ENCODE results near the gene ARHGEF39. TPM values are rescaled to one million over a fixed set of nuclear protein-coding genes. Genes with fewer than 3 reads are reported as not detected.

Gene ARHGEF39
- total RNA-seq, 1 donor, result 0.36 TPM

DNA sequence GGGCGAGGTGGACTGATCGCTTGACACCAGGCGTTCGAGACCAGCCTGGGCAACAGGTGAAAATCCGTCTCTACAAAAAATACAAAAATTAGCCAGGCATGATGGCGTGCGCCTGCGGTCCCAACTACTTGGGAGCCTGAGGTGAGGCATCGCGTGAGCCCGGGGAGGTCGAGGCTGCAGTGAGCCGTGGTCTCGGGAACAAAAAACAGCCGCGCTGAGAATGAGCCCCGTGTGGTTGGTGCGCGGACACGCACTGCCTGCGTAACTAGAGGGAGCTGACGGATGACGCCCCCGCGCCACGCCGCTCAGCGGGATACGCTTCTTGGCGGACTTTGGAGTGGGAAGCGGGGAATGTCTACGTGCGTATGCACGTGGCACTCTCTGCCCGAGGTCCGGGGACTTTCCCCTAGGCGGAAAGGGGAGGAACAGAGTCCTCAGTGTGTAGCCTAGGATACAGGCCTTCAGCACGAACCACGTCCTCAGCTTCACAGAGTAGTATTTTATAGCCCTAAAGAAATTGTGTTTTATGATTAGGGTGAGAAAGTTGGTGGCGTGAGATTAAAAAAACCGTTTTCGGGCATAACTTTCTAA is 7.4 kb downstream of the ARHGEF39 start, which contains the start of gene RMRP:
TSS of gene RMRP (minus strand) at position 474 of the 591 bp plus-strand sequence.
- peak within 1 kb of the TSS; percentile 84 for H3K4me3 ChIP-seq (ENCODE audit: insufficient read depth, low read length)
- peak within 1 kb of the TSS; percentile 79 for H2AFZ ChIP-seq (ENCODE audit: low read length)
- H3K27ac ChIP-seq (ENCODE audit: low read depth, low read length), result peak within 1 kb of the TSS; percentile 100
- H3K36me3 ChIP-seq (ENCODE audit: insufficient read depth, low read length), result peaks cover 22% of the 10 kb centered on the region
- peaks cover 24% of the 10 kb centered on the region for H3K4me1 ChIP-seq (ENCODE audit: insufficient read depth, low read length)
- TF ChIP-seq, protein P1, sequence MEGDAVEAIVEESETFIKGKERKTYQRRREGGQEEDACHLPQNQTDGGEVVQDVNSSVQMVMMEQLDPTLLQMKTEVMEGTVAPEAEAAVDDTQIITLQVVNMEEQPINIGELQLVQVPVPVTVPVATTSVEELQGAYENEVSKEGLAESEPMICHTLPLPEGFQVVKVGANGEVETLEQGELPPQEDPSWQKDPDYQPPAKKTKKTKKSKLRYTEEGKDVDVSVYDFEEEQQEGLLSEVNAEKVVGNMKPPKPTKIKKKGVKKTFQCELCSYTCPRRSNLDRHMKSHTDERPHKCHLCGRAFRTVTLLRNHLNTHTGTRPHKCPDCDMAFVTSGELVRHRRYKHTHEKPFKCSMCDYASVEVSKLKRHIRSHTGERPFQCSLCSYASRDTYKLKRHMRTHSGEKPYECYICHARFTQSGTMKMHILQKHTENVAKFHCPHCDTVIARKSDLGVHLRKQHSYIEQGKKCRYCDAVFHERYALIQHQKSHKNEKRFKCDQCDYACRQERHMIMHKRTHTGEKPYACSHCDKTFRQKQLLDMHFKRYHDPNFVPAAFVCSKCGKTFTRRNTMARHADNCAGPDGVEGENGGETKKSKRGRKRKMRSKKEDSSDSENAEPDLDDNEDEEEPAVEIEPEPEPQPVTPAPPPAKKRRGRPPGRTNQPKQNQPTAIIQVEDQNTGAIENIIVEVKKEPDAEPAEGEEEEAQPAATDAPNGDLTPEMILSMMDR (IDR thresholded peaks at IDR 0.05; ENCODE audit: extremely low read depth, low read depth, low read length), result no peak
- H3K4me2 ChIP-seq (ENCODE audit: insufficient read depth, low read length), result peak within 1 kb of the TSS; percentile 92
- H4K20me1 ChIP-seq (ENCODE audit: insufficient read depth, low read length), result no peaks in the 10 kb centered on the region
- H3K27me3 ChIP-seq (ENCODE audit: insufficient read depth, low read length), result no peaks in the 10 kb centered on the region
- DNase-seq (ENCODE audit: insufficient read length, low spot score, missing footprints), result peak; percentile 98
- H3K79me2 ChIP-seq (ENCODE audit: insufficient read depth, low read length), result peaks cover 10% of the 10 kb centered on the region
- H3K9me3 ChIP-seq (ENCODE audit: low read depth, low read length), result no peaks in the 10 kb centered on the region

DNA sequence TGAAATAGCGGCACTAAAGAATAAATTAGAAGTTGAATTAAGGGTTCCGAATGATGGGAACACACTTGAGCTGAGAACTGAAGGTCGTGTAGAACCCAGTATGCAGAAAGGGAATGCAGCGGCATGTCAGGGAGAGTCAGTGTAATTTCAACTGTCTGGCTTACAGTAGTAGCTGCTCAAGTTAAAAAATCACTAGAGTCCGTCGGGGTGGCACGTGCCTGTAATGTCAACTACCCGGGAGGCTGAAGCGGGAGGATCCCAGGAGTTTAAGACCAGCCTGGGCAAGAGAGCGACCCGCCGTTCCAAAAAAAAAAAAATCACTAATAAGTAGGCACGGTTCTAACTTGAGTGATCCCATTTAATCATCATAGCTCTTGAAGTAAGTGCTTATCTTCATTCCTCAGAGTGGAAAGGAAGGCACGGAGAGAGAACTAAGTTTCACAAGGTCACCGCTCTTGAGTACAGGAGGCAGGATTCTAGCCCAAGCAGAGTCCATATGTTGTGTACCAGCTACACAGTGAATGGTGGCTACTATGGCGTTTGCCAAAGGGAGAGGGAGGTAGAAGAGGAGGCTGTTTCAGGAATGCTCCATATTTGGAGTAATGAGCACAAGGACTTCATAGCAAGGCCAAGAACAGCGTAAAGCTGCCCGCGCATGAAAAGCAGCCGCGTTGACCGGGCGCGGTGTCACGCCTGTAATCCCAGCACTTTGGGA is 8.0 kb downstream of the ARHGEF39 start:
- H3K27ac ChIP-seq (ENCODE audit: low read depth, low read length), result peak overlapping the region; percentile 100
- TF ChIP-seq, protein P1 (IDR thresholded peaks at IDR 0.05; ENCODE audit: extremely low read depth, low read depth, low read length), result no peak
- peak overlapping the region; percentile 65 for H3K4me3 ChIP-seq (ENCODE audit: insufficient read depth, low read length)
- H3K9me3 ChIP-seq (ENCODE audit: low read depth, low read length), result no peaks in the 10 kb centered on the region
- peaks cover 20% of the 10 kb centered on the region for H3K36me3 ChIP-seq (ENCODE audit: insufficient read depth, low read length)
- no peak for DNase-seq (ENCODE audit: insufficient read length, low spot score, missing footprints)
- peaks cover 30% of the 10 kb centered on the region for H3K4me1 ChIP-seq (ENCODE audit: insufficient read depth, low read length)
- H3K27me3 ChIP-seq (ENCODE audit: insufficient read depth, low read length), result no peaks in the 10 kb centered on the region
- H3K79me2 ChIP-seq (ENCODE audit: insufficient read depth, low read length), result peaks cover 10% of the 10 kb centered on the region
- peak overlapping the region; percentile 77 for H3K4me2 ChIP-seq (ENCODE audit: insufficient read depth, low read length)
- no peaks in the 10 kb centered on the region for H4K20me1 ChIP-seq (ENCODE audit: insufficient read depth, low read length)
- peak overlapping the region; percentile 78 for H2AFZ ChIP-seq (ENCODE audit: low read length)

DNA sequence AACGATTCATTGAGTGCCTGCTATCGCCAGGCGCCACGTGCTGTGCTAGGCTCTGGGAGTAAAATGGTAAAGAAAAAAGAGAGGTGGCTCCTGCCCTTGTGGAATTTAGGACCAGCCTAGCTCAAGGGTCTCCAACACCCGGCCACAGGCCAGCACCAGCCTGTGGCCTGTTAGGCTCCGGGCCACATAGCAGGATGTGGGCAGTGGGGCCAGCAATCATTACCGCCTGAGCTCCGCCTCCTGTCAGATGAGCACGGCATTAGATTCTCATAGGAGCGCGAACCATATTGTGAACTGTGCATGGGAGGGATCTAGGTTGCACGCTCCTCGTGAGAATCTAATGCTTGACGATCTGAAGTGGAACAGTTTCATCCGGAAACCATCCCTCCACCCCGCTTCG is 8.6 kb downstream of the ARHGEF39 start:
- no peaks in the 10 kb centered on the region for H3K27me3 ChIP-seq (ENCODE audit: insufficient read depth, low read length)
- peaks cover 13% of the 10 kb centered on the region for H3K36me3 ChIP-seq (ENCODE audit: insufficient read depth, low read length)
- peaks cover 32% of the 10 kb centered on the region for H3K4me1 ChIP-seq (ENCODE audit: insufficient read depth, low read length)
- no peak overlapping the region for H3K4me3 ChIP-seq (ENCODE audit: insufficient read depth, low read length)
- H3K27ac ChIP-seq (ENCODE audit: low read depth, low read length), result no peak overlapping the region
- H4K20me1 ChIP-seq (ENCODE audit: insufficient read depth, low read length), result no peaks in the 10 kb centered on the region
- no peaks in the 10 kb centered on the region for H3K9me3 ChIP-seq (ENCODE audit: low read depth, low read length)
- no peak overlapping the region for H2AFZ ChIP-seq (ENCODE audit: low read length)
- DNase-seq (ENCODE audit: insufficient read length, low spot score, missing footprints), result no peak
- no peak overlapping the region for H3K4me2 ChIP-seq (ENCODE audit: insufficient read depth, low read length)
- H3K79me2 ChIP-seq (ENCODE audit: insufficient read depth, low read length), result peaks cover 10% of the 10 kb centered on the region
- TF ChIP-seq, protein P1 (IDR thresholded peaks at IDR 0.05; ENCODE audit: extremely low read depth, low read depth, low read length), result no peak

DNA sequence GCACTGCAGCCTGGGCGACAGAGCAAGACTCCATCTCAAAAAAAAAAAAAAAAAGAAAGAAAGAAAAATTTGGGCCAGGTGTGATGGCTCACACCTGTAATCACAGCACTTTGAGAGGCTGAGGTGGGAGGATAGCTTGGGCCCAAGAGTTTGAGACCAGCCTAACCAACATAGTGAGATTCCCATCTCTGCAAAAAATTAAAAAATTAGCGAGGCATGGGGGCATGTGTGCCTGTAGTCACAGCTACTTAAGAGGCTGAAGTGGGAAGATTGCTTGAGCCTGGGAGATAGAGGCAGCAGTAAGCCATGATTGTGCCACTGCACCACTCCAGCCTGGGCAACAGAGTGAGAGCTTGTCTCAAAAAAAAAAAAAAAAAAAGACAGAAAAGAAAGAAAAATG is 11.4 kb downstream of the ARHGEF39 start:
- peaks cover under 1% of the 10 kb centered on the region for H3K79me2 ChIP-seq (ENCODE audit: insufficient read depth, low read length)
- H2AFZ ChIP-seq (ENCODE audit: low read length), result no peak overlapping the region
- no peak overlapping the region for H3K4me2 ChIP-seq (ENCODE audit: insufficient read depth, low read length)
- no peaks in the 10 kb centered on the region for H4K20me1 ChIP-seq (ENCODE audit: insufficient read depth, low read length)
- H3K36me3 ChIP-seq (ENCODE audit: insufficient read depth, low read length), result no peaks in the 10 kb centered on the region
- H3K4me1 ChIP-seq (ENCODE audit: insufficient read depth, low read length), result peaks cover 42% of the 10 kb centered on the region
- H3K27me3 ChIP-seq (ENCODE audit: insufficient read depth, low read length), result no peaks in the 10 kb centered on the region
- H3K4me3 ChIP-seq (ENCODE audit: insufficient read depth, low read length), result no peak overlapping the region
- no peak for DNase-seq (ENCODE audit: insufficient read length, low spot score, missing footprints)
- H3K27ac ChIP-seq (ENCODE audit: low read depth, low read length), result no peak overlapping the region
- no peaks in the 10 kb centered on the region for H3K9me3 ChIP-seq (ENCODE audit: low read depth, low read length)
- TF ChIP-seq, protein P1 (IDR thresholded peaks at IDR 0.05; ENCODE audit: extremely low read depth, low read depth, low read length), result no peak
